ENCODE measurements around the gene VPS37C. TPM values are rescaled to one million over a fixed set of nuclear protein-coding genes. Genes with fewer than 3 reads are reported as not detected.
"Not testable (repeated sequence)": the region's sequence is repeated elsewhere in the genome, so short reads cannot be mapped to it uniquely, and the experiment has no call there.

Gene VPS37C
- total RNA-seq, 1 donor from 2014 or later = 10.7 TPM

DNA sequence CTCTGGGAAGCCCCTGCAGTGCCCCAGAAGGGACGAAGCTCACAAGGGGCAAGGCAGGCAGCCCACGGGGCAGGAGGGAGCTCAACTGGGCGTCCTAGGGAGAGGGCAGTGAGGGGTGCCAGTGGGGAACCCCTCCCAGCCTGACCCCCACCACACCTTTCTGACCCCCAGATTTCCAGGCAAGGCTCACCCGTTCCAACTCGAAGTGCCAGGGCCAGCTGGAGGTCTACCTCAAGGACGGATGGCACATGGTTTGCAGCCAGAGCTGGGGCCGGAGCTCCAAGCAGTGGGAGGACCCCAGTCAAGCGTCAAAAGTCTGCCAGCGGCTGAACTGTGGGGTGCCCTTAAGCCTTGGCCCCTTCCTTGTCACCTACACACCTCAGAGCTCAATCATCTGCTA is 43.2 kb downstream of the VPS37C start:
- no peak for DNase-seq (ENCODE audit: low read depth)

DNA sequence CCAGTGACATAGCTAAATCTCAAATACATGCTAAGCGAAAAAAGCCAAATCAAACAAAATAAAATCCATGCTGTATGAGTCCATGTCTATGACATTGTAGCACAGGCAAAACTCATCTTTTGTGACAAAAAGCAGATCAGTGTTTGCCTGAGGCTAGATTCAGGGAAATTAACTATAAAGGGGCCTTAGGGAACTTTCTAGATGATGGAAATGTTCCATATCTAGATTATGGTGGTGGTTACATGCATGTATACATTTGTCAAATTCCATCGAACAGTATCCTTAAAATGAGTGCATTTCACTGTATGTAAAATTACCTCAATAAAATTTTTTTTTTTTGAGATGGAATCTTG is 44.1 kb downstream of the VPS37C start:
- DNase-seq (ENCODE audit: low read depth) = no peak

DNA sequence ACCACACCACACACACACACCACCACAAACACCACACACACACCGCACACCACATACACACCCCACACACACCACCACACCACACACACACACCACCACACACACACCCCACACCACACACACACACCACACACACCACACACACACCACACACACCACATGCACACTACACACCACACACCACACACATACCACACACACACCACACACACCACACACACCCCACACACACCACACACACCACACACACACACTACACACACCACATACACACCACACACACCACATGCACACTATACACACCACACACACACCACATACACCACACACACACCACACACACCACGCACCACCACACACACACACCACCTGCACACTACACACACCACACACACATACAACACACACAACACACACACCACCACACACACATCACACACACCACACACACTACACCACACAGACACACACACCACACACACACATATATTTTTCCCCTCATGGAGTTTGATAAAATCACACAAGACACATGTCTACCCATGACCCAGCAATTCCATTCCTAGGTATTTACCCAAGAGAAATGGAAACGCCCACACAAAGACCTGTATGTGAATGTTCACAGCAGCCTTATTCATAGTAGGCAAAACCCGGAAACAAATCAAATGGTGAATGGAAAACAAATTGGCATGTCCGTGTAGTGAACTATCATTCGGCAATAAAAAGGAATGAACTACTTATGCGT is 44.6 kb downstream of the VPS37C start:
- DNase-seq (ENCODE audit: low read depth) = no peak

DNA sequence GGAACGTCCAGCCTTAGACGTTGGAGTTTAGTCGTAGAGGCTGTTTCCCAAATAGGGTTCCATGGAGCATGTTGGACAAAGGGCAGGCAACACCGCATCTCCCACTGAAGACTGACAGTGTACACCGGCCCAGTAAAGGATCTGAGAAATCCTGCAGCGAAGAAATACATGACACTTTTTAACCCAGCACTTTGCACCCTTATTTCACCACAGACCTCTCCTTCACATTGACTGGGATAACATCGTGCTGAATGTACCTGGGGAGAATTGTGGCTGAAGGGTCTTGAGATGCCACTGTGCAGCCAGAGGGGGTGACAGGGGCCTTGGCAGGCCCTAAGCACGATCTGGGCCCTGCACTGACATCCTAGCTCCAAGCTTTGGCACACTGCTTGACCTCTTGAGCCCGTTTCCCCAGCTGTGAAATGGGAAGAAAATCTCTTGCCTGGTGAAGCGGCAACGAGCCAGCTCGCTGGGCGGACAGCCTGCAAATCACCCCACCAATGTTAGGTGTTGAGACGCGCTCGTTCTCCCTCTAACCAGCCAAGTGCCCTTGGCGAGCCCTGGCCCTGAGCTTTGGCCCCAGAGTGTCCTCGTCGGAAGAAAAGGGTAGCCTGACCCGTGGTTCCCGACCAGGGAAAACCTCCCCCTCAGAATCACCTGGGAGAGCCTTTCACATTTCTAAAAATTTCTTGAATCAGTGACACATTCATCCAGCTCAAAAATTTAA is 45.6 kb downstream of the VPS37C start:
- no peak for DNase-seq (ENCODE audit: low read depth)

DNA sequence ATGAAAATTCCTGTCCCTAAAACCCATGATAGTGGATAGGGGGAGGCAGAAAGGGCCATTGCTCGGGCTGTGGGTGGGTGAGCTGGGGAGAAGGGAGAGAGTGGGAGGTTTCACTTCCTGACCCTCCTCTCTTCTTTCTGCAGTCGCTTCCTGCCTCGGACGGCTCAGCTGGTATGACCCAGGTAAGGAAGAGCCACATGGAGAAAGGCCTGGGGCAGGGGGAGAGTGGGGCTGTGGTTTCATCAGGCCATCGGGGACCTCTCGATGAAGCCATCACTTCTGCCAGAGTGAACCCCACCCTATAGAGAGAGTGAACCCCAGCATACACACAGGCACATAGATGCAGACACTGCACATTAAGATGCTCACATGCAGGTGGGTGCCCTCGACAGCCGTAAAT is 46.3 kb downstream of the VPS37C start:
- DNase-seq (ENCODE audit: low read depth) = no peak

DNA sequence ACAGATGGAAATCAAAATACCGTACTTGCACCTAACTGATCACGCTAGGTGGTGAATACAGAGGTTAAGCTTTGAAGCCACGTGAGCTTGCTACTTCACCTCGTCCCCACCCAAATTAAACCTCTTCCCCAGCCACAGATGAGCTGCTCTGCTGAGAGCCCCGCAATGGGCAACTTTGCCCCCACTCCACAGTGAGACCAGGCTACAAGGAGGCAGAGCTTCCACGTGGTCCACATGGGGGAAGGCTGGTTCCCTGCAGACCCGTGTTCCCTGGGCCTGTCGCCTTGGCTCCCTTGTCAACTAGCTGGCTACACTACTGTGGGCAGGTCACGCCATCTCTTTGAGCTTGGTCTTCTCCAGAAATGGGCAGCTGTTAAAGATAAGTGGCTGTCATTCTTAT is 48.0 kb downstream of the VPS37C start:
- no peak for DNase-seq (ENCODE audit: low read depth)

DNA sequence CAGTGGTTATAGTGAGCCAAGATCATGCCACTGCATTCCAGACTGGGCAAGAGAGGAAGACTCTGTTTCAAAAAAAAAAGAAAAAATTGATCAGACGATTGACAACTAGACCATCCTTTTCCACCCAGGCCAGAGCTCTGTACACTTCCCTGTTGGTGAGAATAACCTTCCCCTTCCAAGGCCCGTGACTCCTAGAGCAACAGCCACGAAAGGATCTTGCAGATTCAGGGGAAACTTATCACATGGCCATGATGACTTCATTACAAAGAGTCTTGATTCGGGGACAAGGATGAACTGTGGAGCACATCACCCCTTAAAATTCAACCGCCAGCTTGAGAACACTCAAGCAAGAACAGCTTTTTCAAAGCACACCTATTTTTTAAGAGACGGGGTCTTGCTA is 48.7 kb downstream of the VPS37C start:
- DNase-seq (ENCODE audit: low read depth) = no peak

DNA sequence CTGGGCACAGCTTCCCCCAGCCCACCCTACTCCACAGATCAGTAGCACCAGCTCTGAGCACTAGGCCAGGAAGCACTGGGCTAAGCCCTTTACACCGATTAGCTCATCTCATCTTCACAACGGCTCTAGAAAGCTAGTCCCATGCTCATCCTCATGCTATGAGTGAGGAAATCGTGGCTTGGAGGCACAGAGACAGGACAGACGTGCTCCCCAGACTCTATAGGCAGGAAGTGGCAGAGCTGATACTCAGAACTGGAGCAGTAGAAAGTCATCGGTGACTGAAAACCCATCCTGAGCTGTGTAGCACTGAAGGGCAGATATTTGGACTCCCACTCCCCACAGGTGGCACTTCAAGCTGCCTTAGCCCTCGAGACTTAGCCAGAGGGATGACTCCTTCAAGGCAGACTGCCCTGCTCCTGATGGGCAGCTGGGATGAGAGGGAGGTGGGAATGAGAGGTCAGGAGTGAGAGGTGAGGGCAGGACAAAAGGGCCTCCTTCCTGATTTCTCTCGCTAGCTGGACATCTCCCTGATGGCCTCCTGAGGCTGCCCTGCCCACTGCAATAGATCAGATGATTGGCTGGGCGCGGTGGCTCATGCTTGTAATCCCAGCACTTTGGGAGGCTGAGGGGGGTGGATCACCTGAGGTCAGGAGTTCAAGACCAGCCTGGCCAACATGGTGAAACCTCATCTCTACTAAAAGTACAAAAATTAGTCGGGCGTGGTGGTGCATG is 49.3 kb downstream of the VPS37C start:
- no peak for DNase-seq (ENCODE audit: low read depth)

DNA sequence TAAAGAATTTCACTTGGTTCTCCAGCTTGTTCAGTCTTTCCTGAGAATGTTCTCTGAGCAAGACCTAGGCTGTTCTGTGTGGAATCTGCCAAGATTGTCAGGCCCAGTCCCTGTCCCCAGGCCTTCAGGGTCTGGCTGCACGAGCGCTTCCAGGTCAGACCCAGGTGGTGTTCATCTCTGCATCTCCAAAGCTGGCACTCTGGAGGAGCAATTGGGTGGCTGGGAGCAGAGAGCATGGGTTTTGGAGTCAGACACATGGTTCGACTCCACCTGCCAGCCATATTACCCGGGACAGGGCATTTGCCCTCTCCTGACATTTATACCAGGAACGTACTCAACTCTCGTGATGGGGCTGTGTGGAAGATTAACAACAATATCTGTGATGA is 50.2 kb downstream of the VPS37C start:
- no peak for DNase-seq (ENCODE audit: low read depth)

DNA sequence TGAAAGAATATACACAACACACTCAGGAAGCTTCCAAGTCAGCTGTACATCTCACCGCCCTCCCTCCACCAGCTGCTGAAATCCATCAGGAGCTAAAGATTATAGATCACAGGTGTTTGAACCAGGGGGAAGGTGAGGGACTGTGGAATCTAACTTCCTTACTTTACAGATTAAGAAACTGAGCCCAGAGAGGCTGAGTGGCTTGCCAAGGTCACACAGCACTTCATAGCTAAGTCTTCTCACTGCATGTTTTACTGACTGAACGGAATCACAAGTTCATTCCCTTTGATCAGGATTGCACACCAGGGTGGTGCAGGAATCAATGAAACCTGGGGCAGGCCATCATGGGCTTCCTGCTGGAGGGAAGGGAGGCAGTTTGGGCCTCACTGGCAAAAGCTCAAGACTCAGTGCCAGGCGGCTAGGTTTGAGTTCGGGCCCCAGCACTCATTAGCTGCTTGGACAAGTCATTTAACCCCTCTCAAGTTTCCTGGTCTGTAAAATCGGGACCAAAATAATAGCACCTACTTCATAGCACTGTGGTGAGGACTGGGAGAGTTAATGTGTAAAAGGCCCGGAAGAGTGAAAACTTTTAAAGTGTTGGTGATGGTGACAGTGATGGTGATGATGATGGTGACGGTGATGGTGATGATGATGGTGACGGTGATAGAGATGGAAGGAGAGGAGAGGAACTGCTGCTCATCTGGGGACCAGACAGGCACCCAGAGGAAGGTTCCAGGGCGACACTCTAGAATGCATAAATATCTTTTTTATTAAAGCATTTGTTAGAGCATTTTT is 50.8 kb downstream of the VPS37C start:
- no peak for DNase-seq (ENCODE audit: low read depth)

DNA sequence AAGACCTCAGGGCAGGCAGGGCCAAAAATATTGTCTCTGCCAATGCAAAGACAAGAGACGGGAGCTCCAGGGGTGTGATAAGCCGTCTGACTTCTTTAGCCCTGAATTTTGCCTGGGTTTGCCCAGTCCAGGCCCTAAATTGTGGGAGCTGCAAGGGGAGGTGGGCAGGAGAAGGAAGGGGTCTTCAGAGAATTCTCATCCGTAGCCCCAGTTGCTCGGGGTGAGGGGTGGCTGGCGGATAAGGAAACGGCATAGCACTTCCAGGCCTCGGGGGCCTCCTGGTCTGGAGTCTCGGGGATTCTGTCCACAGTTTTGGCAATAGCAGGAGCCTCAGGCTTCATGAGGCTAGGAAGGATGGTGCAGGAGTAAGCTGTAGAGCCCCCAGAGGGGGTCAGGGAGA is 51.6 kb downstream of the VPS37C start:
- DNase-seq (ENCODE audit: low read depth) = no peak

DNA sequence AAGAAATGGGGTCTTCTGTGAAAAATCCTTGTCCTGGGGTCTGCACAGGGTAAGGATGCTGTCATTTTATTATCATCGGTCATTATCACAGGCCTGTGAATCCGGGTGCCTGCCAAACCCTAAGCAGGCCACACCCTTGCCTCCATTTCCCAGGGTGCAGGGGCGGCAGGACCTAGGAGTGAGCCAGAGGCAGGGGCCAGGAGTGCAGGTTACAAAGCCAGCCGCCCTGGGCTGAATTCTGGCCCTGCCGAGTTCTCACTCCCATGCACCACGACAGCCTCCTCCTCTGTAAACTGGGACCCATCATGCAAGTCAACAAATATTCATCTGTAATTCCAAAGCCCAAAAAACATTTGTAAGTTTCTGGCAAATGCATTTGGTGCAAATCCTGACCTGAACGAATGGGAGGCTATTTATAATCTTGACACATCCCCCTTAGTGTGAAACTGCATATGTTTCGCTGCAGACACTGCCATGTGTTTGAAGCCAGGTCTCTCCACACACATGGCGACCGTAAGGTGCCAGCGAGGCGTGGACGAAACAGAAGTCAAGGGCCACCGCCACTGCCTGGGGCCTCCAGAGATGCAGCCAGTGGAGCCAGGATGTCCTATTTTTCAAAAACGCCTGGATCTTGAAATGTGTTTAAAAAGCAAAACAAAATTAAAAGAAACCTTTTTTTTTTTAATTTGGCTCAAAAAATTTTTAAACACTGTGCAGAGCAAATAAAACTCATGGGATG is 52.2 kb downstream of the VPS37C start:
- DNase-seq (ENCODE audit: low read depth) = no peak

DNA sequence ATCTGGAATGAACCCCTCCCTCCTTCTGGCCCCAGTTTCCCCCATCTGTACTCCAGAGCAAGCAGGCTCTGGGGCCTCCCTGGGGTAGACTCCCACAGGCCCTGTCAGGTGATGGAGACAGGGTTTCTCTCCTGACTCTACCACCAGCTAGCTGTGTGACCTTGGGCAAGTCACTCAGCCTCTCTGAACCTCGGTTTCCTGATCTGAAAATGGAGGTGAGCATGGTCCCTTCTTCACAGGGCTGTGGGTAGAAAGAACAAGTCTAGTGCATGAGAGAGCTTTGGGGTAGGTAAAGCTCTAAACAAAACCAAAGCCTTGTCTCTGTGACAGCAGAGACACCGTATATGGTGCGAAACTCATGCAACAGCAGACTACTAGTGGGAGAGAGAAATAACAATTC is 53.3 kb downstream of the VPS37C start:
- DNase-seq (ENCODE audit: low read depth) = no peak

DNA sequence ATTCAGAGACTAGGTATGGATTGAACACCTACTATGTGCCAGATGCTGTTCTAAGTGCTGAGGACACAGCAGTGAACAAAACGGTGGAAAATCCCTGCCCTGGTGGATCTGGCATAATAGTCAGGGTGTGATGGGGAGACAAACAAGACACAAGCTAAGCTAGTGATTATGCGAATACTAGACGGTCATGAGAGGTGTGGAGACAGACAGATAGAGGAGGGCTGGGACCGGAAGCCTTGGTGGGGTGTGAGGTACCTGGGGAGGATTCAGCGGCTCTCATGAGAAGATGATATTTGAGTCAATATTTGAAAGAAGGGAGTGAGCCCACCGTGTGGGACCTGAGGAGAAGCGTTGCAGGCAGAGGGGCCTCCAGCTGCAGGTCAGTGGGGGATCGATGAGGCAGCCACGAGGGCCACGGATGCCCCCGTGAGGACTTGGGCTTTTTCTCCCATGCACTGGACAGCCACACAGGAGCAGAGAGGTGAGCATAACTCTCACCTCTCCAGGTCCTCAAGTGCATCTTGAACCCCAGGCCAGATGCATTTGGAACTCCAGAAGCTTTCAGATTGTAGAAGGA is 54.2 kb downstream of the VPS37C start:
- DNase-seq (ENCODE audit: low read depth) = no peak

DNA sequence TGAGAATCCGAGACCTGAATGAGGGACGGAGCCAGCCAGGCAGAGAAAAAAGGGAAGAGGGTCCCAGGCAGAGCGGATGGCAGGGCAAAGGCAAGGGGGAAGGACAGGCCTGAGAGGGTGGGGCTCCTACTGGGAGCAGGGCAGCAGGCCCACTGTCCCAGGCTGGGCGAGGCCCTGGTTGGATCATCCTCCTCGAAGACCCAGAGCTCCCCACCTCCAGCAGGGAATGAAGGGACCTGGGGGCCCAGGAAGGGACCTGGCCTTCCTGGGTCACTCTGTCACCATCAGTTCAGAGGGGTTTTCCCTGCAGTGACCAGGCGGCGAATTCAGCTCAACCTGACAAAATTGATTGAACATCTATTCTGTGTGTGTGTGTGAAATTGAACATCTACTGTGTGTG is 54.9 kb downstream of the VPS37C start:
- DNase-seq (ENCODE audit: low read depth) = no peak

DNA sequence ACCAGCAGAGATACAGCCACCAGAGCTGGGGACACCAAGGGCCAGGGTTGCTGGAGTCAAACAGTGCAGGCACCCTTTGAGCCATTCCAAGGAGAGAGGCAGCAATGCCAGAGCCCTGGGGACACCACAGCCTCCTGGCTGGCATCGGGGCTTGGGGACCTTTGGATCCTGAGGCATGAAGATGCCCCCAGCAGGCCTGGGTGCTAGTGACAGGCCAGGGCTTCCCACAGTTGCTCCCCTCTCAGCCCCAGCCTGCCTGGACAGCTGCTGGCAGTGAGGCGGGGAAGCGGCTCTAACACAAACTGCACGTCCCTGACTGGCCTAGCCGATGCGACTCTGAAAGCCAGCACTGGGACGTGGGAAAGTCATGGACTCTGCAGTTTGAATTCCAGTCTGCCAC is 56.3 kb downstream of the VPS37C start:
- DNase-seq (ENCODE audit: low read depth) = no peak

DNA sequence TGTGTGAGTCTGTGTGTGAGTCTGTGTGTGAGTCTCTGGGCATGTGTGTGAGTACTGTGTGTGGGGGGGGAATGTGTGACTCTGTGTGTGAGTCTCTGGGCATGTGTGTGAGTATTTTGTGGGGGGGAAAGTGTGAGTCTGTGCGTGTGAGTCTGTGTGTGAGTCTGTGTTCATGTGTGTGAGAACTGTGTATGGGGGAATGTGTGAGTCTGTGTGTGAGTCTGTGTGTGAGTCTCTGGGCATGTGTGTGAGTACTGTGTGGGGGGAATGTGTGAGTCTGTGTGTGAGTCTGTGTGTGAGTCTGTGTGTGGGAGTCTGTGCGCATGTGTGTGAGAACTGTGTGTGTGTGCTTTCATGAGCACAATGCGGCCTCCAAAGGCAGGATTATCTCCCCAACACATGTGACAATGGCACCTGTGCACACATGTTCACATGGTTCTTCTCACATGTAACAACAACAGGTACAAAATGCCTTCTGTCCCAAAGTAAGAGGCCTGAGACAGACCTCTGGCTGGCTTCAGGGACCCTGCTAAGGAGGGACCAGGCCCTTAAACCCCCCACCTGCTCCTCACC is 57.3 kb downstream of the VPS37C start:
- no peak for DNase-seq (ENCODE audit: low read depth)

DNA sequence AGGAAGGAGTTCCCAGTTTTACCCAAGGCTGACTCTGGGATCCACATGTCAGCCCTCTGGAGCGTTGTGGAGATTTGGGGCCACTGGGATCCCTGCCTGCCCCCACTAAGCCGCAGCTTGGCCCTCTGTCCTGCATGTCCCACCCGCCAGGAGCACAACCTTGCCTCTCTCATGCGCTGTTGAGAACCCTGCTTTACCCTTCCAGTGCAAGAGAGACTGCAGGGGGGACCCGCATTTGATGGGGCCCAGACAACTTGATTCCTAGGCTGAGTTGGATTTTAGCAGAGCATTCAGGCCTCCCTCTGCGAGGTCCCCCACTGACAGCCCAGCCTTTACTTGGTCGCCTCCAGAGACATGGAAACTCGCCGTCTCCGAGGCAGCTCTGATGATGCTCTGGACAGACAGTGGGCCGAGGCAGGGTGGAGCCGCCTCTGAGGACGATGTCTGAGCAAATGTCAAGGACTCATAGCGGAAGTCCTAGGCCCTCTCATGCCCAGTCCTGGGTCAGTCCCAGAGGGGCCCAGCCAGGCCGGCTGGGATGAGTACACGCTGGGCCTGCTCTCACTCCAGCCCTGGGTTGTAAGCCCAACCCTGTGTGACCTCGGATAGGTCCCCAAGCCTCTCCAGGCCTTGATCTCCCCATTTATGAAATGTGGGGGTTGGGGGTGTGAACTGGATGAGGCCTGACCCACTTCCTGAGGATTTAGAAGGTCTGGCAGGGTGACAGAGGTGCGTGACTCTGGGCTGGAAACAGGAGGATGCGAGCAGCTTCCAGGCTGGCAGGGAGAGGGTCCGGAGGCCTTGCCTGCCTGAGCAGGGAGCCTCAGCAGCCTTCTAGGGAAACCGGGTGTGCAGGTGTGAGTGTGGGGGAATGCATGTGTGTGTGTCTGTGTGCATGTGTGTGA is 58.3 kb downstream of the VPS37C start:
- no peak for DNase-seq (ENCODE audit: low read depth)

DNA sequence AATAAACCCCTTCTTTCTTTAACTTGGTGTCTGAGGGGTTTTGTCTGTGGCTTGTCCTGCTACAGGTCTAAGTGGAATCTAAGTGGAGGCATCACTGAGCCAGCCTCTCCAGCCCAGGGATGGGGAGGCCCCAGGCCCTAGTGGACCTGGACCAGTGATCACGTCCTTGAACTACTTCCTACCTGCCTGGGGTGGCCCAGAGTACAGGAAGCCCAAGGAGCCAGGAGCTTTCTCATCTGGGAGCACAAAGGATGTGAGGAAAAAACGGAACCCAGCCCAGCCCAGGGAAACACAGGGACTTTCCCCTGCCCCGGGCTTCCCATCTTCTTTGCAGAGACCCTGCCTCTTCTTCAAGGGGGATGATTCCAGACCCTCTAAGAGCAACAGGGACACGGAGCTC is 62.4 kb downstream of the VPS37C start:
- no peak for DNase-seq (ENCODE audit: low read depth)

DNA sequence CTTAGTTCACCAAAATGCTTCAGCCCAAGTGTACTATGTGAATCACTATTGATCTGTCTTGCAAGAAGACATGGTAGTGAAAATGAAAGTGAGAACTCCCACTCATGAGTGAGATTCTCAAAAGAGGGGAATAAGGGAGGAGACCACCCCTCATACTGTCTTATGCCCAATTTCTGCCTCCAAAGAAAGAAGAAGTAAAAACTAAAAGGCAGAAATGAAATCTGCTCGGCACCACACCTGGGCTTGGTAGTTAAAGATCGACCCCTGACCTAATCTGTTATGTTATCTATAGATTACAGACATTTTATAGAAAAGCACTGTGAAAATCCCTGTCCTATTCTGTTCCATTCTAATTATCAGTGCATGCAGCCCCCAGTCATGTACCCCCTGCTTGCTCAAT is 63.0 kb downstream of the VPS37C start:
- not testable (repeated sequence) for DNase-seq (ENCODE audit: low read depth)

All from renal cortical epithelial cell (primary cell).